ENCODE results near the gene ADAMTS15.

The ADAMTS15 gene

DNA sequence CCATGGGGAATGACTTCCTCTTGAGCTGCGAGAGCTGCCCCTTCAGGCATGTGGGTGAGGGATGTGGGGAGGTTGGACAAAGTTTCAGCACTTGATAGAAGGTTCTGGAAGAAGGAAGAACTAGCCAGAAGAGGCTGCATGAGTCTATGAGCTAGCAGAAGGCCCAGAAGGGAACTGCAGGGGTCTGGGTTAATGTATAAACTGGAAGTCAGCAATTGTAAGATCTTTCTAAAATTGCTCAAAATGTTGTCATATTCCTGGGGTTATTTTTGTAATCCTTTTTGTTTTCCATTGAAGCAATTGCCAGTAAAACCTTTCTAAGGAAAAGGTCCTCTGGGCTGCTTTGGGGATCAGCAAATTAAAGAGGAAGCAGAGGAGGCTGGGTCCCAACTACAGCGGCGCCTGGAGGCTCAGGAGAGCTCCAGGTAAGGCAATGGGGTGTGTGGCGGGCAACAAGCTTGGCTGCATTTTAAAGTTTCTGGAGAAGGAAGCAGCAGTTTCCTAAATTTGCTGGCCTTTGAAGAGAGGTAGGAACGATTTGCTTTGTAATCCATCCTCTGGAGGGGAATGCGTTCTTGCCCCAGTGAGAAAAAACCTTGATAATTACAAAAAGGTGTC, 29.2 kb downstream of the ADAMTS15 start:
- no peak for DNase-seq (ENCODE audit: low read depth in 1 of 2, low spot score in 1 of 2)

DNA sequence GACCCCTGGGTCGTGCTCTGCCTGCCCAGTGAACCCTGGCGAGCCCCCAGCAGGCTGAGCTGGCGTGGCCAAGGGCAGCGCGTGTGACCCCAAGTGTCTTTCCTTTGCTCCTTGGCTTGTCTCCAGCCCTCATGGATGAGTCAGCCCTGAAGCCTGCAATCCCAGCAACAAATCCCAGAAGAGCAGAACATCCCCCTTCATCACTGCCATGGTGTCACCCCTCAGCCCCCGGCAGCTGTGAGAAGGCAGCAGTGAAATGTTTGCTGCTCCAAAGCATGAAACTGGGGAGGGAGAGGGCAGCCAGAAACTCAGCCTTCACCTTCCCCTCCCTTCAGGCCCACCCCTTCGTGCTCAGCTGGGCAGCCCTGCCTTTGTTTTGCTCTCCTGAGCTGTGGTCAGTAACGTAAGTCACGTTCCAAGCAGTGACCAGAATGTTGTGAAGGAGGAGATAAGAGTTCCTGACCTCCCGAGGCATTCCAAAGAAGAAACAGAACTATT, 29.8 kb downstream of the ADAMTS15 start:
- DNase-seq (ENCODE audit: low read depth in 1 of 2, low spot score in 1 of 2): no peak

DNA sequence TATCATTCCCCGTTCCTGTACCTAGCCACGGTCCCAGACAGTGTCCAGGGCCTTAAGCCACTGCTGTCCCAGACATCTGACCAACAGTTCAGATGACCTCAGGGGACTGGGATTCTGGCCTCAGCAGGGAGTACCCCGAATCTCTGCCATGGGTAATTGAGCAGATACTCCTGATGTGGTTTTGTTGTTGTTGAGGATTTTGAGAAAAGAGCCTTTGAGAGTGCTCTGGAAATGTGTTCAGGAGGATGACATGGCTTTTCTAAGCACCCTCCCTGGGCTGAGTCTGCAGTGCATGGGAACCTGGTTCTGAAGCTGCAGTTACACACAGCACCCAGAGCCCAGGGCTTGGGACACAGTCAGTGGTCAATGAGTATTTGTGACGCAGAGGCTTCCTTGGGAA, 30.4 kb downstream of the ADAMTS15 start:
- DNase-seq (ENCODE audit: low read depth in 1 of 2, low spot score in 1 of 2): no peak

DNA sequence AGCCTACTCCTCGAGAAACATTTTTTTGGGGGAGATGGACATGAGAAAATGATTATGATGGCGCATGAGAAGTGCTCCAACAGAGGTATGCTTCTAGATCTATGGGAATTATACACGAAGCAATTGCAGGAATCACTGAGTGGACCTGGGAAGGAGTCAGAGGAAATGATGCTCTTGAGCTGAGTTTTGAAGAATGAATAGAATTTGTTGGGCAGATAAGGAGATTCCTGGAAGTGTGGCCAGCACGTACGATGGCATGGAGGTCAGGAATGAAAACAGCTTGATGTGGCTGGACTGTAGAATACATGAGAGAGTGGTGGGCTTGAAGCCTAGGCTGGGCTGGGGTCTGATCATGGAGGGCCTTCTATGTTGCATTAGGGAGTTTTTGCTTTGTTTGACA, 31.7 kb downstream of the ADAMTS15 start:
- DNase-seq (ENCODE audit: low read depth in 1 of 2, low spot score in 1 of 2): no peak

DNA sequence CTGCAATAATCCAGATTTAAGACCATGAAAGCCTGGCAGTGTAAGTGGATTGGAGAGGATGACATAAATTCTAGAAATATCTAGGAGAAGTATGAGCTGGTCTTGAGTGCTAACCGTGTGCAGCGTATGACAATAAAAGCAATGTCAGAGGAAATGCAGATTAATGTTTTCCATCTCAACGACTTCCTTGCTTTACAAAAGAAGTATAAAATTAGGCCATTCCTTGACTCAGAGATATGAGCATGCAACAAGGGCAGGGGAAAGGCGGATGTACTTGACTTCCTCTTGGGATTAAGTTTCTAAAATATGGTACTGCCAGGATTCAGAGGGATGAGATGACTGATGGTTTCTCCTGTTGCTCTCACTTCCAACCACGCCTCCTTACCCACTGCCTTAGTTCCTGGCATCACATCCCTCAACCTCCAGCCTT, 32.3 kb downstream of the ADAMTS15 start:
- no peak for DNase-seq (ENCODE audit: low read depth in 1 of 2, low spot score in 1 of 2)

DNA sequence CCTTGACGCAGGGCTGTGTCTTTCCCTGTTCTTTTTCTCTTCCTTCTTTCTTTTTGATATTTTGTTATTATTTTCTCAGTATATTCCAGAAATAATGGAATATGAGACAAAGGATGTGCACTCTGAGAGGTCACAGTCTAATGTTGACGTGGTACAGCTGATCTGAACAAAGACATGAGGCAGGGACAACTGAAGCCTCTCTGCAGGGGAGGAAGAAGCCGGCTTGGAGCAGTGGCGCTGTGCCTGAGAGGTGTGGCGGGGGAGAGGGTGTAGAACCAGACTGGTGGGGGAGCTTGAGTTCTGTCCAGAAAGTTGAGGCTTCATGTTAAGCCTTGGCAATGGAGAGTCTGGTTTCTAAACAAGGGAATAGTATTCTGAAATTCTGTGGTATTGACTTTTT, 34.7 kb downstream of the ADAMTS15 start:
- DNase-seq (ENCODE audit: low read depth in 1 of 2, low spot score in 1 of 2): no peak

DNA sequence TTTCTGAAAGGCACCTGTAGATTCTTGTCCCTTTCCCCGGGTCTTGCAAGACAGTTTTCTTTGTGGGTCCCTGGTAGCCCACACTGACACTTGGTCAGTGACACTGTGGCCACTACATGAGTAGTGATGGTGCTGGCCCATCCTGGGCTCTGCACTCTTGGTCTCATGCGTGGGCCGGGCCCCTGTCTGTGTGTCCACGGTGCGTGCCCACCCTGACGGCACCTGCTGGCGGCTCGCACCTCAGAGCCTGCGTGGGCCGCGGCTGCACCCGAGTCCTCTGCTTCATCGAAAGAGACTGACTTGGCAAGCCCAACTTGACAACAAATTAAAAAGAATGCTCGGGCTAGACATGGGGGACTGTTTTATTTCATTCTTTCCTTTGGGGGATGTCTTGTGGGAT, 37.5 kb downstream of the ADAMTS15 start:
- DNase-seq (ENCODE audit: low read depth in 1 of 2, low spot score in 1 of 2): no peak

DNA sequence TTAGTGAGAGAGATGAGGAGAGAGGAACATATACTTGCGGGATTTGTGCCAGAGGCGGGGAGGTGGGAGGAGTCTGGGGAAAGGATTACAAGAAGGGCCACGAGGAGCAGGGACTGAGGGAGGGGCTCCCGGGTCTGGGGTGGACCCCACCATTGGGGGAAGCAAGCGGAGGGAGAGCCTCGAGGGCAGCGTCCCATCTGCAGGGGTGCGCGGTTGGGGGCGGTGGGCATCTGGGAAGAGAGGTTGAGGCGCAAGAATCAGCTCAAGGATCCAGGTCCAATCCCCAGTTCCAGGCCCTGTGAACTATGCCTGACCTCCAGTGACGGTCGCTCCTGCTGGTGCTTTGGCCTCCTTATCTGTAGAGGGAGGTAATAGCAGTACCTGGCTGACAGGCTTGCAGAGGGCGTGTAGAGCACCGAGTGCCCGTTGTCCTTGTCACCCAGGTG, 38.0 kb downstream of the ADAMTS15 start:
- no peak for DNase-seq (ENCODE audit: low read depth in 1 of 2, low spot score in 1 of 2)

DNA sequence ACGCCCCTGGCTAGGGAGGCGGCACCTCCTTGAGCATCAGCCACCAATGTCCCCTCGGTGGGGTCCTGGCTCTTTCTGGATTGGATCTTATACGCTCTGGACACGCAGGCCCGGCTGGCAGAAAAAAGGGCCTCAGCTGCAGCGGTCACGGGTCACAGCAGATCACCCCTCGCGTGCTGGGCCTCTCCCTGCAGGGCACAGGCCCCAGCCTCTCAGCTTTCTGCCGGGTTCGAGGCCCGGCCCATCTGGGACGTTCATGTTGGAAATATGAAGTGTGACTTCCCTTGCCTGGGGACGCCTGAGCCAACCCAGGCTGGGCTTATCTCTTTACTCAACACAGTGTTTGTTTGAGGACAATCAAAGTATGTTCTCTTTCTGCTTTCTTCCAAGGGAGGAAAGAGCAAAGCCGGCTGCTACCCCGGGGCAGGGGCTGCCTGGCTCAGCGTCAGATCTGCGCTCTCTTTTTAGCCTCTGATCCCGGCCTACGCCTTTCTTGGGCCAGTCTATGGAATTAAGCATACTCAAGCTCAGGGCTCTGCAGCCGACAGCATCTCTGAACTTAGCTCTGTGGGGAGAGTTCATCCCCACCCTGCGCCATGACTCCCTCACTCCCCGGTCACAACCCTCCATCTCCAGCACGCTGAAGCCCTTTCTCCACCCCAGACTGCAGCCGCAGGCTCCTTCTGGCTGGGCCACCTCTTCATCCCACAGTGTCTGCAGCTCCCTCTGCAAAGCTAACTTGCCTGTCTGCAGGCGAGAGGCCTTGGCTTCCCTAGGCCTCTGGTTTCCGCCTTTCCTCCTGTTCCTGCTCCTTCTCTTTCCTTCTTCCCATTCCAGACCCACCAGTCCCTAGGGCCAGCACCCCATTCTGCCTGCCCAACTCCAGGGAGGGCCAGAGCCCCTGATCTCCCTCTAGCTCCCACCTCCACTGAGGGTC, 38.8 kb downstream of the ADAMTS15 start:
- DNase-seq (ENCODE audit: low read depth in 1 of 2, low spot score in 1 of 2): no peak

DNA sequence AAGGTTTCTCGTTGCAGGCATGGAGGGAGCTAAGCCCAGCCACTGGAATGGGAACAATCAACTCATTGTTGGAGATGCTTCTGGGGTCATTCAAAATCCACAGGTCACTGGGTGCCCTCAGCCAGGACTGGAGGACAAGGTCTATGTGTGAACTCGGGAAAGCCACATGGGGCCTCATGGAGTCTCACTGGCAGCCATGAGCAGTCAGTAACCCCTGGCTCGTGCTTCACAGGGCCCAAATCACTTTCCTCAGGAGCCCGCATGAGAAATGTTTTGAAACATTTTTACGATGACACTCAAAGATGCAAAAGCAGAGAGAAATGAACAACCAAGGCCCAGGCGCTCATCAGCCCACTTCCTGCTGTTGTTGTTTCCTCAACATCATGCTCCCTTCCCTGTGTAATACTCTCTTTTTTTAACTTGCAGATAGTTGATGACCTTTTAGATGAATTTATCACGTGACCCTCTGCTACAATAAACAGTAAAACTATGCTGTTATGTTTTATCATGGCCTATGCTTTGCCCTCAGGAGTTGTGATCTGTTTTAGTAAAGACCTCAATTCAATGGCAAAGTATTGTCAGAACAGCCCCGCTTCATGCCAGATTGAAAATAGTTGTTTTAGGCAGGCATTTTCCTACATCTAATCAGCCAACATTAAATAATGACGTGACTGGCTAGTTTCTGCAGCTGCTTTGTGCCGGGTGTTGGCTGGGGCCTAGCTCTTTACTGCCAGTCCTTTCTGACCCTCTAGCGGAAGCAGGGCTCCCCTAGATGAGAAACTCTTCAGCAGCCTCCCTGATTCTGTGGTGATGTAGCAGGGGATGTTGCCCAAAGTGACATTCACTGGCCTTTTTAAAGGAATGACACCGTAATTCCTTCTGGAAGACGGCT, 39.7 kb downstream of the ADAMTS15 start:
- no peak for DNase-seq (ENCODE audit: low read depth in 1 of 2, low spot score in 1 of 2)

DNA sequence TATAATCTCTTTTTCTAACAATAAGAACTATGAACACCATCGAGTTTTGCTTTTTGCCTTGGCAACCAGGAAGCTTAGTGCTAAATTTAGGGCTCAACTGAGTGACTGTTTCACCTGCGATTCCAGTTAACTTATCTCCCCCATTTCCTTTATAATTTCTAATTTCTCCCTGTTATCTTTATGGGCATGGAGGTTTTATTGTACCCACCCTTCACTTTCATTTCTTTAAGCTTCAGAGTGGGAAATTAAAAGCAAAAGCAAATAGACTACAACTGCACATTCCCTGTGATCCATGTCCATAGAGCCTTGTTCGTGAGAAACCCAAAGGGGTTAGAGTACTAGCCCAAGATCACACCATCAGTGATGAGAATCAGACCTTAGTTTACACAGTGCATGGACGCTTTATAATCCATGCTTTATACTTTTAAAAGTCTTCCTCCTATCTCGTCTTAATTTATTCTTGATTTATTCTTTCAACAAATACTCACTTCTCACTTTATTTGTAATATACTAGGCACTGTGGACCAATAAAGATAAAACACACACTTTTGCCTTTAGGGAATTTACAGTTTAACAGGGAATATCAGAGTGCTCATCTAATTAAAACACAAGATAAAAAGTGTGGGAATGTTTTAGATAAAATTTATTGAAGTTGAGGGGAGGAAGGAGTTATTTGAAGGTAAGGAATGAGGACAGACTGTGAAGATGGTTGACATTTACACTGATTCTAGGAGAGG, 40.6 kb downstream of the ADAMTS15 start:
- DNase-seq (ENCODE audit: low read depth in 1 of 2, low spot score in 1 of 2): no peak

DNA sequence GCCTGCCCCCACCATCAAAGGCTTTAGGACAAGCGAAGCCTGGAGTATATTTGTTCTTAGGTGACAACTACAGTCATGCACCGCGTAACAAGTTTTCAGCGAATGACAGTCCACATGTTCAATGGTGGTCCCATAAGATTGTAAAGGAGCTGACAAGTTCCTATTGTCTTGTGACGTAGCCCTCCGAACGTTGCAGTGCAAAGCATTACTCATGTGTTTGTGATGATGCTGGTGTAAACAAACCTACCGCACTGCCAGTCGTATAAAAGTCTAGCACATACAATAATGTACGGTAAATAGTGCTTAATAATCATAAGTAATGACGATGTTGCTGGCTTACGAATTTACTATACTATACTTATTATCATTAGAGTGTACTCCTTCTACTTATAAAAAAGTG, 41.3 kb downstream of the ADAMTS15 start:
- no peak for DNase-seq (ENCODE audit: low read depth in 1 of 2, low spot score in 1 of 2)

DNA sequence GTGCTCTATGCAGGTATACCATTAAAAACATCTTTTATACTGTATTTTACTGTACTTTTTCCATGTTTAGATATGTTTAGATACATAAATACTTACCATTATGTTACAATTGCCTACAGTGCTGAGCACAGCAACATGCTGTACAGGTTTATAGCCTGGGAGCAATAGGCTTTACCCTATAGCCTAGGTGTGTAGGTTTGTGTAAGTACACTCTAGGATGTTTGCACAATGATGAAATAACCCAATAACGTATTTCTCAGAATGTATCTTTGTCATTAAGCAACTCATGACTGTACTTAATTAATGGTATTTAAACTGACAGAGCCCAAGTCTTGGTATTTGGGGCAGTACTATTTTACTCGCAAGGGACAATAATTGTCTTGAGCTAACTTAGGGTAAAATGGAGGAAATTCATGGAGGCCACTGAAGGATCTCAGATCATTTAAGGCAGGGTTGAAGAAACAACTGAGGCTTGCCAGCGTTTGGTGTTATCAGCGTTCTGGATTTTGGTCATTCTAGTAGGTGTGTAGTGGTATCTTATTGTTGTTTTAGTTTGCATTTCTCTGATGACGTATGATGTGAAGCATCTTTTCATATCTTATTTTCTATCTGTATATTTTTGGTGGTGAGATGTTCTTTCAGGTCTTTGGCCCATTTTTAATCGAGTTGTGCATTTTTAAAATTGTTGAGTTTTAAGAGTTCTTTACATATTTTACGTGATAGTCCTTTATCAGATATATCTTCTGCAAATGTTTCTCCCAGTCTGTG, 42.4 kb downstream of the ADAMTS15 start:
- no peak for DNase-seq (ENCODE audit: low read depth in 1 of 2, low spot score in 1 of 2)

DNA sequence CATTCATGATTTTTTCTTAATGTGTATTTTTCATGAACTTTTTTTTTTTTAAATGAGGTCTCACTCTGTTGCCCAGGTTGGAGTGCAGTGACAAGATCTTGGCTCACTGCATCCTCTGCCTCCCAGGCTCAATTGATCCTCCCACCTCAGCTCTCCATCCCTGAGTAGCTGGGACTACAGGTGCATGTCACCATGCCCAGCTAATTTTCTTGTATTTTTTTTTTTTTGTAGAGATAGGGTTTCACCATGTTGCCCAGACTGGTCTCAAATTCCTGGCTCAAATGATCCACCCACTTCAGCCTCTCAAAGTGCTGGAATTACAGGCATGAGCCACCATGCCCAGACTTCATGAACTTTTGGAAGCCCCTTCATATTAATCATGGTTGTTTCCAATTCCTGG, 49.7 kb downstream of the ADAMTS15 start:
- DNase-seq (ENCODE audit: low read depth in 1 of 2, low spot score in 1 of 2): no peak

DNA sequence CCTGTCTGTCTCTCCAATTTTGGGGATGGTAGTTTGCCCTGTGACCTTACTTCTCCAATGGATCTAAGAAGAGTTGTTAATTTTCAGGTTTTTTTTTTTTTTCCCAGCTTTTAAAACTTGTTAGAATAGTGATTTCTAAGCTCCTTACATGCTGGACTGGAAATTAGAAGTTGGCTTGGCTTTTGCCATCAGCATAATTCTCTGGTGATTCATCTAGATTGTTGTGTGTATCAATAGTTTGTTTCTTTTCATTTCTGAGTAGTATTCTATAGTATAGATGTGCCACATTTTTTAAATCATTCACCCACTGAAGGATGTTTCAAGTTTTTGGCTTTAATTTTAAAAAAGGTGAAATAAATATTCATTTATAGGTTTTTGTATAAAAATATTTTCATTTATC, 51.4 kb downstream of the ADAMTS15 start:
- DNase-seq (ENCODE audit: low read depth in 1 of 2, low spot score in 1 of 2): no peak

DNA sequence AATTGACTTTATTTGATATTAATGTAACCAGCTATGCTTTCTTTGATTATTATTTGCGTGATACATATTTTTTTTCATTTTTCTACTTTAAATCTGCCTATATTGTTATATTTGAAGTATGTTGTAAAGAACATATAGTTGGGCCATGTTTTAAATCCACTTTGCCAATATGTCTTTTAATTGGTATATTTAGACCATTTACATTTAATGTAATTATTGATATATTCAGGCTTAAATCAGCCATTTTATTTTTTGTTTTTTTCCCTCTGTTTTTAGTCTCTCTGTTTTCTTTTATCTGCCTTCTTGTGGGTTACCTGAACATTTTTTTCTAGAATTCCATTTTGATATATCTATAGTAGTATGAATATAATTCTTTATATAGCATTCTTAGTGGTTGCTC, 55.9 kb downstream of the ADAMTS15 start:
- DNase-seq (ENCODE audit: low read depth in 1 of 2, low spot score in 1 of 2): no peak

DNA sequence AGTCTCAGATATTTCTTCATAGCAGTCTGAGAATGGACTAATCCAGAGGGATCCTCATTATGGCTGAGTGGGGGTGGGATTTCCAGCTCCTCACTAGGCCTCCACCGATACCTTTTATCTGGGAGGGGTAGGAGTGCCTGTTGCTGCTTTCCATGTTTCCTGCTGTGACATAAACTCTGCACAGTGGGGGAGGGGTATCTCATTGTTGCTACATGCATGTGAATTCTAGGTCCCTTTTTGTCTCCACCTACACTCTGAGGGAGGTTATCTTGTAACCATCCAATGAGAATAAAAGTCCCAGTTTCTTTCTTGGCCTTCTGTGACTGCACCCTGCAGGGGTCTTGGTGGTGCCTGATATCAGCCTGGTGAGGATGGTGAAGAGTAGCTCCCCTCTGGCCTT, 60.5 kb downstream of the ADAMTS15 start:
- no peak for DNase-seq (ENCODE audit: low read depth in 1 of 2, low spot score in 1 of 2)

DNA sequence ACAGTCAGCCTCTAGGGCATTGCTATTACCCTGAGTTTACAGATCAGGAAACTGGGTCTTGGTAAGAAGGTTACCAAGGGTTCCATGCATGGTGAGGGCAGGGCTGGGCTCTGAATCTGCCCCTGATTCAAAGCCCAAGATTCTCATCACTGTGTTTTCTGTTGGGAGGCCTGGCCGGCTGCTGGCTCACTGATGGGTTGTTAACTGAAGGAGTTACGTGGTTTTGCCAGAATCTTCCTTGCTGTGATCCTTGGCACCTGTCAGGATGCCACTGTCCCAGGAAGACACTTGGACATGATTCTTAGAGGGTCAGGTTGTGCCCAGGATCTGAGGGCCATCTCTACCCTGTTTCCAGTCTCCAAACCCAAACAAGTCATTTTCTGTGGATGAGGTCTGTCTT, 61.5 kb downstream of the ADAMTS15 start:
- DNase-seq (ENCODE audit: low read depth in 1 of 2, low spot score in 1 of 2): no peak

DNA sequence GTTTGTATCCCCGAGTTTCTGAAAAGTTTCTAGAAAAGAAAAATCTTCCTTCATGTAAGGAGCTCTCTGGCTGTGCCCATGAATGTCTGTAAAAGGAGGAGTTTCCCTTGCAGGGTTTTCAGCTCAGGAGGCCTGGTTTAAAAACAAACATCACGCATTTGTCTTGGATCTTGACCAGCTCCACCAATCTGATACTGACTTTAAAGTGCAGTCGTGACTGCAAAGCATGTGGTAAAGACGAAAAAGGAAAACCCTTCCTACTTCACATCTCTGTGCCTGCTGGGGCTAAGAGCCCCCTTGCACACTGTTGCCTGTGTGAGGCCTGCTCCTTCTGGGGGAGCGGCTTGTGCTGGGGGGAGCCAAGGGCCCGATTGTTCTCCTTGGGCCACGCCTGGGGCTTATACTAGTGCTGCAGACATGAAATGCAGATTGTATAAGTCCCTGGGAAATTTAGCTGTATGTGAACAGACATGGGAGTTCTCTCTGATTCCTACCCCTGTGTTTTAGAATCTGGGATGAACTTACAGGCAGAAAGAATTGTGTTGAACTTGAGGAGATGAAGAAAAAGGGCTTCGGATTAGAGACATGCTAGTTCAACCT, 62.1 kb downstream of the ADAMTS15 start:
- DNase-seq (ENCODE audit: low read depth in 1 of 2, low spot score in 1 of 2): no peak

DNA sequence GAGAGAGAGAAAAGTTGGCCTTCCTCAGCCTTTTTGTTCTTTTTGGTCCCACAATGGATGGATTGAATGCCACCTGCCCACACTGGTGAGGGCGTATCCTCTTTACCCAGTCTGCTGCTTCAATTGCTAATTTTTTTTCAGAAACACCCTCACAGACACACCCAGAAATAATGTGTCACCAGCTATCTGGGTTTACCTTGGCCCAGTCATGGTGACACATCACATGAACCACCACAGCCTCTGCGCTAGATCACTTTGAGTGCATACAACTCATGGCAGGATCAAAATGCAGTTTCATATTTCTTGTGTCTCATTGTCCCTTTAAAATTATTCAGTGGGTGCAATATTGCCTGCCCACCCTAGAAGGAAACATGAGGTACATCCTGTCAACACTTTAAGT, 63.3 kb downstream of the ADAMTS15 start:
- no peak for DNase-seq (ENCODE audit: low read depth in 1 of 2, low spot score in 1 of 2)

All from stimulated activated CD4-positive, alpha-beta T cell treated with anti-CD3 and anti-CD28 coated beads, Interleukin-15, amount 100 ng/mL, for 1 hour (primary cell).